K562 (cell line): Measurements from ENCODE around the gene CXCL1.

Experiments
- ATF3 ChIP-seq, 2 experiments: fragments of 450-650 bp in 1 of 2; sonication (generic) in 1 of 2; formaldehyde crosslinking in 1 of 2; IDR thresholded peaks in 1 of 2; conservative IDR thresholded peaks in 1 of 2; 2 replicates each; pipeline versions ENCODE4 v1.6.1 to v1.8.1; 2016 to 2023; ENCODE audit warnings: mild to moderate bottlenecking in 2 of 2, moderate library complexity in 2 of 2, inconsistent platforms in 1 of 2, missing genetic modification reagents in 1 of 2
- CLOCK ChIP-seq: fragments of 250-450 bp; sonication (Bioruptor Pico); IDR thresholded peaks from 2 replicates; pipeline ENCODE4 v1.4.0; 2020; ENCODE audit warnings: mild to moderate bottlenecking, moderate library complexity, borderline replicate concordance
- CTCF ChIP-seq, 3 experiments: IDR thresholded peaks in 2 of 3; conservative IDR thresholded peaks in 1 of 3; 2 replicates each; pipeline ENCODE4 v1.5.1; 2011 to 2012; ENCODE audit warnings: low read length in 3 of 3, mild to moderate bottlenecking in 3 of 3, control low read depth in 2 of 3, improper control_type of control experiment in 1 of 3, inconsistent platforms in 1 of 3, low read depth in 1 of 3, mixed read lengths in 1 of 3, moderate library complexity in 1 of 3; ENCODE audit not compliant: insufficient read depth in 2 of 3
- FOXK2 ChIP-seq, 2 experiments: fragments of 450-650 bp; IDR thresholded peaks in 1 of 2; conservative IDR thresholded peaks in 1 of 2; 2 replicates each; pipeline ENCODE4 v1.6.1; 2016; ENCODE audit warnings: low read depth in 2 of 2, mild to moderate bottlenecking in 1 of 2
- POLR2A ChIP-seq: fragments of 450-650 bp; conservative IDR thresholded peaks from 2 replicates; pipeline ENCODE4 v1.6.1; 2016
- POLR2G ChIP-seq: fragments of 200-400 bp; formaldehyde crosslinking; IDR thresholded peaks from 2 replicates; pipeline ENCODE4 v1.6.1; 2017; ENCODE audit warnings: low read depth, mild to moderate bottlenecking, antibody characterized with exemption, low read length, moderate library complexity
- ZFP36 ChIP-seq: fragments of 150-350 bp; IDR thresholded peaks from 2 replicates; pipeline ENCODE4 v1.6.1; 2018; ENCODE audit warnings: low read length, low read depth; ENCODE audit not compliant: partially characterized antibody
- ZFP91 ChIP-seq: sonication (generic); formaldehyde crosslinking; IDR thresholded peaks from 2 replicates; pipeline ENCODE4 v1.8.0; 2022; ENCODE audit warnings: mild to moderate bottlenecking, missing genetic modification reagents
- ZKSCAN1 ChIP-seq: fragments of 150-350 bp; IDR thresholded peaks from 2 replicates; pipeline ENCODE4 v1.6.1; 2016; ENCODE audit warnings: low read depth, low read length

GRCh38 chr4:73847526-73848182, 21.5 kb upstream of the CXCL1 start:
- TF ChIP-seq ZFP36, result no peak
- no peak for TF ChIP-seq ZFP91
- no peak for TF ChIP-seq FOXK2 (conservative IDR thresholded peaks at IDR 0.05 in 1 of 2, IDR thresholded peaks at IDR 0.05 in 1 of 2; ENCODE audit: low read depth in 2 of 2)
- TF ChIP-seq CTCF (IDR thresholded peaks at IDR 0.05 in 2 of 3, conservative IDR thresholded peaks at IDR 0.05 in 1 of 3; ENCODE audit: insufficient read depth in 2 of 3, low read depth in 1 of 3, low read length in 3 of 3), result no peak
- TF ChIP-seq ZKSCAN1, result no peak
- no peak for TF ChIP-seq POLR2A
- no peak for TF ChIP-seq POLR2G
- no peak for TF ChIP-seq CLOCK
- TF ChIP-seq ATF3 (IDR thresholded peaks at IDR 0.05), result no peak
- TF ChIP-seq ATF3 (CRISPR knock-in tag; conservative IDR thresholded peaks at IDR 0.05), result no peak
